ENCODE results near the gene EPHA8.

GRCh38 chr1:22575532-22576149 is 12.4 kb downstream of the EPHA8 start:
- TF ChIP-seq, protein P1, sequence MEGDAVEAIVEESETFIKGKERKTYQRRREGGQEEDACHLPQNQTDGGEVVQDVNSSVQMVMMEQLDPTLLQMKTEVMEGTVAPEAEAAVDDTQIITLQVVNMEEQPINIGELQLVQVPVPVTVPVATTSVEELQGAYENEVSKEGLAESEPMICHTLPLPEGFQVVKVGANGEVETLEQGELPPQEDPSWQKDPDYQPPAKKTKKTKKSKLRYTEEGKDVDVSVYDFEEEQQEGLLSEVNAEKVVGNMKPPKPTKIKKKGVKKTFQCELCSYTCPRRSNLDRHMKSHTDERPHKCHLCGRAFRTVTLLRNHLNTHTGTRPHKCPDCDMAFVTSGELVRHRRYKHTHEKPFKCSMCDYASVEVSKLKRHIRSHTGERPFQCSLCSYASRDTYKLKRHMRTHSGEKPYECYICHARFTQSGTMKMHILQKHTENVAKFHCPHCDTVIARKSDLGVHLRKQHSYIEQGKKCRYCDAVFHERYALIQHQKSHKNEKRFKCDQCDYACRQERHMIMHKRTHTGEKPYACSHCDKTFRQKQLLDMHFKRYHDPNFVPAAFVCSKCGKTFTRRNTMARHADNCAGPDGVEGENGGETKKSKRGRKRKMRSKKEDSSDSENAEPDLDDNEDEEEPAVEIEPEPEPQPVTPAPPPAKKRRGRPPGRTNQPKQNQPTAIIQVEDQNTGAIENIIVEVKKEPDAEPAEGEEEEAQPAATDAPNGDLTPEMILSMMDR (IDR thresholded peaks at IDR 0.05; ENCODE audit: insufficient read depth, low read depth, low read length): no peak
- no peak for TF ChIP-seq EZH2 (IDR thresholded peaks at IDR 0.05; ENCODE audit: insufficient read depth, low read length)

All from astrocyte (in vitro differentiated cells and primary cell).